H1 (cell line): ENCODE data around the gene TMEM45A. TPM values are rescaled to one million over a fixed set of nuclear protein-coding genes. Genes with fewer than 3 reads are reported as not detected.

ENCODE experiments used
- CBX5 ChIP-seq: fragments of 300-800, 300-1000 bp; sonication (generic); IDR thresholded peaks from 2 replicates; pipeline ENCODE4 v1.7.1; 2016; ENCODE audit warnings: antibody characterized with exemption, low read length, low read depth
- KDM4A ChIP-seq: IDR thresholded peaks from one replicate; pipeline ENCODE4 v1.7.1; 2012; ENCODE audit warnings: low read depth, mild to moderate bottlenecking, moderate library complexity, low read length, inconsistent platforms; ENCODE audit not compliant: severe bottlenecking
- MAX ChIP-seq: IDR thresholded peaks from 2 replicates; pipeline ENCODE4 v1.6.1; 2012; ENCODE audit warnings: inconsistent platforms
- RFX5 ChIP-seq: IDR thresholded peaks from 2 replicates; pipeline ENCODE4 v1.6.1; 2011; ENCODE audit warnings: low read depth, low read length, improper control_type of control experiment, borderline replicate concordance
- SP4 ChIP-seq: IDR thresholded peaks from 2 replicates; pipeline ENCODE4 v1.6.1; 2012; ENCODE audit warnings: low read length, inconsistent platforms
- TAF1 ChIP-seq: IDR thresholded peaks from 2 replicates; pipeline ENCODE4 v1.6.1; 2011; ENCODE audit warnings: mild to moderate bottlenecking, low read depth, low read length
- polyA plus RNA-seq, 7 experiments: library from polyadenylated mRNA; depleted of rRNA in 3 of 7; stranded (reverse) in 5 of 7; unstranded in 2 of 7; fragments of >200 nt in 5 of 7; fragments of 200-250 nt in 2 of 7; gene quantifications; 1 replicate in 5 of 7; 2 replicates in 1 of 7; 4 replicates in 1 of 7; pipeline versions ENCODE4 v1.2.1 to v1.2.3, GENCODE V29; 2011 to 2013; ENCODE audit warnings: missing spikeins in 2 of 7, mixed read lengths in 2 of 7
- total RNA-seq: library from RNA; stranded (reverse); fragmentation: NEBNext Ultra II Directional; extraction: Animal tissue kit (Norgen Biotek cat#: 25700); gene quantifications from 2 replicates; pipeline ENCODE4 v1.2.1, GENCODE V29; 2021

Gene TMEM45A
- total and polyA plus RNA-seq, 2 of the 8 experiments (the other 6 are each of a cell fraction or from before 2014, with no cell fraction given): 12.9 to 14.2 TPM

DNA sequence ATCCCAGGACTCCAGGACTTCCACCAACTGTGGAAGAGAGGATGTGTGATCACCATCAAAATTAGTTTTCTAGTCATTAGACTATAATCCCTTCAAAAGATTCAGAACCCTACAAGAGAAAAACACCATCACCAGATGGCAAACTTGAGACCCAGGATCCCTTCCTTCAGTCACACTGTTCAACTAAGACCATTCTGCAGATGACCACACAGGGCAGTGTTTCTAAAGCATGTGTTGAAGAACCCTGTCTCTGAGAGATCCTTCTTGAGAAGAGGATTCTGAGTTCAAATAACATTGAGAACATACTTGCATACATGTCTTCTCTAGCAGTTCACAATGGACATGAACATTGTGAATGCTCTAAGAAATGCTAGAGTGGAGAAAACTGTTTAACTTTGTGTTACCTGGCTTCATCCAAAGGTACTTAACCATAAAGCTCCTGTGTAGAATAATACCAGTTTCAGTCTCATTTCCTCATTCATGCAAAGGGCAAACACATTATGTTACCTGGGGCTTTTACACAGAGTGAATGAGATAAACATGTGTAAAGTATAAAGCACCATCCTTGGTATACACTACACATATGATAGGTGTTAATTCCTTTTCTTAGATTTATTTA, 114.6 kb downstream of the TMEM45A start (continued):
- no peak for TF ChIP-seq CBX5
- TF ChIP-seq RFX5: no peak
- TF ChIP-seq SP4: no peak
- TF ChIP-seq MAX: no peak
- no peak for TF ChIP-seq KDM4A
- TF ChIP-seq TAF1: no peak
